Stomach smooth muscle (tissue), 2 donors: Measurements from ENCODE around the gene COA5.
A peak's percentile ranks its signal among the peaks of the same experiment; 100 is the strongest.

Experiments used
- H3K27ac ChIP-seq: one replicate; pipeline ENCODE4 v1.7.0; 2013; ENCODE audit warnings: mild to moderate bottlenecking, low read length, inconsistent platforms
- H3K27me3 ChIP-seq, 2 donors: one replicate each; pipeline ENCODE4 v1.7.0; 2013; ENCODE audit warnings: low read length in 2 of 2; ENCODE audit not compliant: insufficient read depth in 2 of 2, control insufficient read depth in 1 of 2
- H3K36me3 ChIP-seq, 2 donors: one replicate each; pipeline ENCODE4 v1.7.0; 2013; ENCODE audit warnings: low read length in 2 of 2; ENCODE audit not compliant: control insufficient read depth in 2 of 2, insufficient read depth in 2 of 2
- H3K4me1 ChIP-seq: one replicate; pipeline ENCODE4 v1.7.0; 2013; ENCODE audit warnings: low read length; ENCODE audit not compliant: control insufficient read depth, insufficient read depth
- H3K4me3 ChIP-seq, 2 donors: one replicate each; pipeline ENCODE4 v1.7.0; 2013; ENCODE audit warnings: low read length in 2 of 2
- H3K9ac ChIP-seq, 2 donors: one replicate each; pipeline ENCODE4 v1.7.0; 2013; ENCODE audit warnings: low read length in 2 of 2, mild to moderate bottlenecking in 1 of 2
- H3K9me3 ChIP-seq, 2 donors: one replicate each; pipeline ENCODE4 v1.7.0; 2013; ENCODE audit warnings: low read length in 2 of 2; ENCODE audit not compliant: control insufficient read depth in 2 of 2
- donor health status: healthy.
- donor health status: Pancreatic carcinoma.

The COA5 gene

GRCh38 chr2:98637401-98638147 is 29.3 kb upstream of the COA5 start:
- Histone ChIP-seq H3K9ac (no peak overlapping the region), H3K9me3 (no peaks in the 10 kb centered on the region), H3K4me3 (no peak overlapping the region), H3K4me1 (no peaks in the 10 kb centered on the region), H3K36me3 (peaks cover 21 to 30% of the 10 kb centered on the region in 2 donors), H3K27me3 (no peaks in the 10 kb centered on the region), H3K27ac (no peak overlapping the region)

- Histone ChIP-seq H3K36me3 (peaks cover 18 to 38% of the 10 kb centered on the region in 2 donors), H3K9ac (no peak overlapping the region), H3K4me1 (no peaks in the 10 kb centered on the region), H3K27ac (no peak overlapping the region), H3K27me3 (no peaks in the 10 kb centered on the region), H3K9me3 (no peaks in the 10 kb centered on the region), H3K4me3 (no peak overlapping the region)
Observed at GRCh38 chr2:98634406-98635092, 26.2 kb upstream of the COA5 start.

- H3K27me3 ChIP-seq, result no peaks in the 10 kb centered on the region
- H3K4me3 ChIP-seq, result no peak overlapping the region
- no peaks in the 10 kb centered on the region for H3K9me3 ChIP-seq
- H3K27ac ChIP-seq, result no peak overlapping the region
- peaks cover 16 to 27% of the 10 kb centered on the region in 2 donors for H3K36me3 ChIP-seq
- no peak overlapping the region for H3K9ac ChIP-seq
- no peaks in the 10 kb centered on the region for H3K4me1 ChIP-seq
Observed at GRCh38 chr2:98632351-98632750, 24.0 kb upstream of the COA5 start.

GRCh38 chr2:98623657-98624056 is 15.3 kb upstream of the COA5 start:
- Histone ChIP-seq H3K4me1 (no peaks in the 10 kb centered on the region), H3K4me3 (no peak overlapping the region), H3K27me3 (no peaks in the 10 kb centered on the region), H3K9me3 (no peaks in the 10 kb centered on the region), H3K9ac (no peak overlapping the region), H3K36me3 (peaks cover 0 to 8% of the 10 kb centered on the region in 2 donors), H3K27ac (no peak overlapping the region)

- no peaks in the 10 kb centered on the region for H3K27me3 ChIP-seq
- H3K9ac ChIP-seq, result no peak overlapping the region
- H3K9me3 ChIP-seq, result no peaks in the 10 kb centered on the region
- peaks cover 38 to 51% of the 10 kb centered on the region in 2 donors for H3K36me3 ChIP-seq
- H3K4me1 ChIP-seq, result no peaks in the 10 kb centered on the region
- no peak overlapping the region for H3K4me3 ChIP-seq
- no peak overlapping the region for H3K27ac ChIP-seq
Observed at GRCh38 chr2:98617149-98617548, 8.8 kb upstream of the COA5 start.

- H3K4me1 ChIP-seq, result peaks cover 6% of the 10 kb centered on the region
- no peaks in the 10 kb centered on the region for H3K9me3 ChIP-seq
- H3K36me3 ChIP-seq, result peaks cover 48 to 49% of the 10 kb centered on the region in 2 donors
- H3K27me3 ChIP-seq, result no peaks in the 10 kb centered on the region
- H3K9ac ChIP-seq, result no peak overlapping the region
- H3K4me3 ChIP-seq, result no peak overlapping the region
- H3K27ac ChIP-seq, result no peak overlapping the region
Observed at GRCh38 chr2:98615481-98615880, 7.2 kb upstream of the COA5 start.

- no peak overlapping the region for H3K27ac ChIP-seq
- H3K4me1 ChIP-seq, result peaks cover 19% of the 10 kb centered on the region
Observed at GRCh38 chr2:98614024-98614739, 5.9 kb upstream of the COA5 start.

GRCh38 chr2:98608962-98609604 is 771 bp upstream of the COA5 start:
- H3K27me3 ChIP-seq, result no peaks in the 10 kb centered on the region
- peaks cover 17 to 26% of the 10 kb centered on the region in 2 donors for H3K36me3 ChIP-seq
- H3K9ac ChIP-seq, result peak overlapping the region; percentile 98 to 99
- peak overlapping the region; percentile 95 to 100 for H3K4me3 ChIP-seq
- no peaks in the 10 kb centered on the region for H3K9me3 ChIP-seq
- peaks cover 41% of the 10 kb centered on the region for H3K4me1 ChIP-seq
- peak overlapping the region; percentile 97 for H3K27ac ChIP-seq

More at GRCh38 chr2:98614024-98614739, 5.9 kb upstream of the COA5 start:
- Histone ChIP-seq H3K27me3 (no peaks in the 10 kb centered on the region), H3K9ac (no peak overlapping the region), H3K4me3 (no peak overlapping the region), H3K36me3 (peaks cover 46 to 50% of the 10 kb centered on the region in 2 donors), H3K9me3 (no peaks in the 10 kb centered on the region)

- H3K27me3 ChIP-seq, result no peaks in the 10 kb centered on the region
- peak overlapping the region; percentile 98 to 99 for H3K9ac ChIP-seq
- H3K36me3 ChIP-seq, result peaks cover 6 to 15% of the 10 kb centered on the region in 2 donors
- H3K9me3 ChIP-seq, result no peaks in the 10 kb centered on the region
- peak overlapping the region; percentile 95 to 100 for H3K4me3 ChIP-seq
- H3K4me1 ChIP-seq, result peaks cover 41% of the 10 kb centered on the region
- H3K27ac ChIP-seq, result peak overlapping the region; percentile 97
Observed at GRCh38 chr2:98607741-98608115, 584 bp downstream of the COA5 start.

- Histone ChIP-seq H3K27ac (no peak overlapping the region), H3K4me3 (peak overlapping the region; percentile 95 to 100), H3K9ac (peak overlapping the region; percentile 98 to 99), H3K27me3 (no peaks in the 10 kb centered on the region), H3K9me3 (no peaks in the 10 kb centered on the region), H3K36me3 (peaks cover 4 to 12% of the 10 kb centered on the region in 2 donors), H3K4me1 (peaks cover 41% of the 10 kb centered on the region)
Observed at GRCh38 chr2:98607104-98607503, 1.2 kb downstream of the COA5 start.
